Measurements from ENCODE around the gene CABLES1.
"Not testable (repeated sequence)": the region's sequence is repeated elsewhere in the genome, so short reads cannot be mapped to it uniquely, and the experiment has no call there.

Gene CABLES1

GRCh38 chr18:23272498-23273232 lies 137.4 kb downstream of the CABLES1 start:
- DNase-seq = no peak

DNA sequence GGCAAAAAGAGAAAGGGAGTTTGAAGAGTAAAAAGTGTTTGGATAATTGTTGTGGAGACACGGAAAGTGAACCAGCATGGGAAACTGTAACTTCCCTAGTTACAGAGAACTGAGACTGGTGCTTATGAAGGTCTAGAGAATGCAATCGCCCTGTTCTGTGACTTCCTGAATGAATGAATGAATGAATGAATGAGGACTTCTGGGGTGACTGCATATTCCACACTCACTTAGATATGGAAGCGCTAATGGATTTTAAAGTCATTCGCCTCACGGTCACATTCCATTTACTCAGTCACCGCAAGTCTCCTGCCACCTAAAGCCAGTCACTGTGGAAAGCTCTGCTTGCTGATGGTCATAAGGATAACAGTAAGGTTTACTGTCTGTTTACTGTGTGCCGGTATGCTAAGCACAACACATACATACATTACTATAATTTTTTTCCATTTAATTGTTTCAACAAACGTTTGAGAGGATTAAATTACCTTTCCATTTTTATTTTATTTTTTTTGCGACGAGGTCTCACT lies 138.2 kb downstream of the CABLES1 start:
- DNase-seq = no peak

DNA sequence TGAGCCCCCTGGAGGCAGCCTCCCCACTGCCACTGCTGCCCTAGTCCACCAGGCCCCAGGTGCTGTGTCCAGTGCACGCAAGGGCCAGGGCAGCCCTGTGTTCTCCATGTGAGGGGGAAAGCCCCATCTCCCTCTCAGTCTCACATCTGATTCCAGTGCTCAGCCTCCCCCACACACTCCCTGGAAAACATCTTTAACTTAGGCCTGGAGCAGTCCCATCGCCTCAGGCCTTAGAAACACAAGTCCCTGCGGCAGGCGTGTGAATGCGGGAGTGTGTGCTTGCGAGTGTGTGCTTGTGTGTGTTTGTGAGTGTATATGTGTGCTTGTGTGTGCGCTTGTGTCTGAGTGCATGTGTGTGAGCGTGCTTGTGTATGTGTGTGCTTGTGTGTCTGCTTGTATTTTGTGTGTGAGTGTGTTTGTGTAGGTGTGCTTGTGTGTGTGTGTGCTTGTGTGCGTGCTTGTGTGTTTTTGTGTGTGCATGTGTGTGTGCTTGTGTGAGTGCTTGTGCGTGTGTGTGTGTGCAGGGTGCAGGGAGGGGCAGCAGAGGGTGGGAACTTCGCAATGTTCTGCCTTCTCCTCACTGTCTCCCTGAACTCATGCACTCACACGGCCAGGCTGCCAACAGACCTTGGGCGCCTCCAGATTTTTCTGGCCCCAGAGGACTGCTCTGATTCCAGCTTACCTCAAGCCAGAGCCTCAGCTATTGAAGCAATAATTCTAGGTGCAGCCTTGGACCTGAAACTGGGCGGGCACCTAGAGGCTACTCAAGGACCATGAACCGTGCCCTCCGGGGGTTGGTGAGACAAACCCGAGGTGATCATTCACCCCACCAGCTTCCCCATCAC lies 139.6 kb downstream of the CABLES1 start:
- no peak for DNase-seq

DNA sequence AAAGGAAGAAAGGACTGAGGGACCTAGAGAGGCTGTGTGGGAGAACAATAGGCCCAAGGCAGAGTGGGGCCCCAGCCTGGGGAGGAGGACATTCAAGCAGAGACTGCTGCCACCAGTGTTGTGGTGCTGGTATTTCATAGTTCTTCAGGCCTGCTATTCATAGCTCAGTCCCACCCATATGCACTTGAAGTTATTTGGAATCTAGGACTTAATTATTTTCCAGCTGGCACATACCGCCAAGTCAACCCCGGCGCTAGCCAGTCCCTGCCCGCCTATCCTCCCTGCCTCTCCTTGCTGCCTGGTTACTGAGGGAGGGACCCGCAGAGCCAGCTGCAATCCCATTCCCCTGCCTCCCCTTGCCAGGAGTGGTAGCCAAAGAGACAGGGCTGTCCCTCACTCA lies 141.2 kb downstream of the CABLES1 start:
- no peak for DNase-seq

DNA sequence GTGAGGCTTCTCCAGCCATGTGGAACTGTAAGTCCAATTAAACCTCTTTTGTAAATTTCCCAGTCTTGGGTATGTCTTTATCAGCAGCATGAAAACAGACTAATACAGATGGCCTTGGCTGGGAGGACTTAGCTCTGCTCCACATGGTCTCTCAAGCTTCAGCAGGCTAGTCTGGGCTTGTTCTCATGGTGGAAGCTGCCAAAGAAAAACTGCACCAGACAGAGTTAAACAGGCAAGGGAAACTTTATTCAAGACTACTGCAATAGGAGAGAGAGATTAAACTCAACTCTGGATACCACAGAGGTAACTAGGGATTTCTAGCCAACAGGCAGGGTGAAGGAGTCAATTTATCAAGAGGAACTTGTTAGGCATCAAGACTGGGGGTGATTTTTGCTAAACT lies 142.1 kb downstream of the CABLES1 start:
- no peak for DNase-seq

DNA sequence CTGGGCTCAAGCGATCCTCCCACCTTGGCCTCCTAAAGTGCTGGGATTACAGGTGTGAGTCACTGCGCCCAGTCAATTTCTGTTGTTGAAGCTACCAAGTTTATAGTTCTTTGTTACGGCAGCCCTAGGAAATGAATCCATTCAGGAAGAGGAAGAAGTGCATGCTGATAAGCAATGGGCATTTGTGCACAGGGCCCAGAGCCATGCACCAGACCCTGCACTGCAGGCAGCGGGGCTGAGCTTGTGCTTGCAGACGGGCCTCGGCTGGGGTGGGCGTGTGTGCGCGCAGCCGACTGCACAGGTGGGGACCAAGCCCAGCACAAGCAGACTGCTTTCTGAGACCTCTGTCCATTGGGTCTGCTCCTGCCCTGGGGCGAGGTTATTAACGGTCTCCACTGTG lies 144.6 kb downstream of the CABLES1 start:
- DNase-seq = no peak

DNA sequence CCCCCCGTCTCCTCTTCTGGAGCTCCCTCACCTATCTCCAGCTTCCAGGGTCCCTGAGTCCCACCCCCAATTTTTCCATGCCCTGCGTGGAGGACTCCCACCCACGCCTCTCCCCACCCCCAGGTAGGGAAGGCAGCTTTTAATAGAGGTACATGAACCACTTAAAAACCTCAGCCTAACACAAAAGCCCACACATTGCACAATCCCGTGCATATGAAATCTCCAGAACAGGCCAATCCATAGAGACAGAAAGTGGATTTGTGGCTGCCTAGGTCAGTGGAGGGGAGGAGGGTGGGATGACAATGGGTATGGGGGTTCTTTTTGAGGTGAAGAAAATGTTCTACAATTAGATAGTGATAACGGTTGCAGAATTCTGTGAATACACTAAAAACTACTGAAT lies 145.6 kb downstream of the CABLES1 start:
- no peak for DNase-seq

DNA sequence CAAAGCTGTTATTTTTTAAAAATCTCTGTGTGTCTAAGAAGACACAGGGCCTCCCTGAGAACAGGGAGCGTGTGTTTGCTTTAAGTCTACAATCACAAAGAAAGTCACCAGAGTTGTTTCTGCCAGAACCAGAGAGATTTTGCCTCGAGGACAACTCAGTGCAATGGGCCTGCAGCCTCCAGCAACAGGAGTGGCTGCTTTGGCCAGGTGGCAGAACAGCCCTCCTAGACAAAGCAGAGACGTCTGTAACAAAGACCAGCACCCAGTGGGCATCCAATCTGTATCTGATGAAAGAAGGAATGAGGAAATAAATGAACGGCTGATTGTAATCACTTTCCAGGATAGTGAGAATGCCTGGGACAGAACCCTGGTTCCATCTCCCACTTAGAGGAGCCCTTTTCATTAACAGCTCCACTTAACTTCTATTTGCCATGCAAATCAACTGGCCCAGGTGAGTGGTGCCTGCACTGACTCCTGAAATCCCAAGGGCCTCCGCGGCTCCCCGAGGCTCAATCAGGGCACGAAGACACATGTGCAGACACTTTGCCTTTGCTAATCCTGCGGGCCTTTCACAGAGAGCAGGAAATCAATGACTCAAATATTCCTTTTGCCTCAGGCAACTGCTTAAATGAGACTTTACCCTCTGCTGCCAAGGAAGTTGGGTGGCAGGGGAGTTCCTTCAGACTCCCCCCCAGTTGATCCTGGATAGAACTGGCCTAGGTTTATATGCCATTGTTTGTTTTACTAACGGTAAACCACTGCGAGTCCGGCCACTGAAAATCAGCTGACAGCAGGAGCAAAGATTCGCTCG lies 146.5 kb downstream of the CABLES1 start:
- DNase-seq = no peak

DNA sequence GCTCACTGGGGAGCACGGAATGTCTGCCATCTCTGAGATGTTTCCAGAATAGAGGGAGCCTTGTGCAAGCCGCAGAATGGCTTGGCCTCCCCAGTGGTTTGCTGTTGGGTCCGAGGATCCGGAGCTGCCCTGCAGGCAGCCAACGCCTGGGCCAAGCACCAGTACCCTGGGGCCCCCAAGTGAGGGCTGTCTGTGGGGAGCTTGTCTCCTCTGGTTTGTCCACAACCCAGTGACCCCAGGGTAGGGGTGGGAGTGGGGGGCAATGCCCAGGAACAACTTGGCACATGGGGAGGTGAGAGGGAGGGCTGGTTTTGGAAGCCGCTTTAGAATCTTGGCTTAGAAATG lies 147.1 kb downstream of the CABLES1 start:
- DNase-seq = no peak

DNA sequence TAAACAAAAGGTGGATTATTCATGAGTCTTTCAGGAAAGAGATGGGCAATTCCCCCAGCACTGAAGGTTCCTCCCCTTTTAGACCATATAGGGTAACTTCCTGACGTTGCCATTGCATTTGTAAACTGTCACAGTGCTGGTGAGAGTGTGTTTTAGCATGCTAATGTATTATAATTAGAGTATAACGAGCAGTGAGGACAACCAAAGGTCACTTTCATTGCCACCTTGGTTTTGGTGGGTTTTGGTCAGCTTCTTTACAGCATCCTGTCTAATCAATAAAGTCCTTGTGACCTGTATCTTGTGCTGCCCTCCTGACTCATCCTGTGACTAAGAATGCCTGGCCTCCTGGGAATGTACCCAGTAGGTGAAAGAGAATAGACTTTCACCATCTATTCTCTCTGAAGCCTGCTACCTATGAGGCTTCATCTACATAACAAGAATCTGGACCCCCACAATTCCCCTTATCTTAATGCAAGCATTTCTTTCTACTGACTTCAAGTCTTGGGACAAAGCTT lies 148.7 kb downstream of the CABLES1 start:
- DNase-seq = no peak

- DNase-seq = no peak
These were observed 149.3 kb downstream of the CABLES1 start for GRCh38 chr18:23284629-23285028.

- DNase-seq = not testable (repeated sequence)
These were observed 150.3 kb downstream of the CABLES1 start for GRCh38 chr18:23285581-23285980.

GRCh38 chr18:23291456-23292205 lies 156.3 kb downstream of the CABLES1 start:
- no peak for DNase-seq

GRCh38 chr18:23300231-23300805 lies 165.0 kb downstream of the CABLES1 start:
- no peak for DNase-seq

GRCh38 chr18:23301972-23302371 lies 166.7 kb downstream of the CABLES1 start:
- no peak for DNase-seq

DNA sequence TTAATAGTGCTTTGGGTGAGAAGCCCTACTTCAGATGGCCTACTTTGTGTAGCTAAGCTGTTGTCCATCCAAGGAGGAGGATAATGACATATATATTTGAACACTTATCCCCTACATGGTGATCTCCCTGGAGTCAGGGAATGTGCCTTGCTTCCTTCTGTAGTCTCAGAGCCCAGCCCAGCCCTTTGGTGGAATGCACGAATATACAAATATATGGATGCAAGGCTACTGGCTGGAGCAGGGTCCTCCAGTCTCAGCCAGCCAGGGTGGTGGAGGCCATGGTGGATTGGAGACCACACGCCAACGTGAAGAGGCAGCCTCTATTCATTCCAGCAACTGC lies 167.2 kb downstream of the CABLES1 start:
- no peak for DNase-seq

- no peak for DNase-seq
These were observed 167.7 kb downstream of the CABLES1 start for GRCh38 chr18:23302851-23303527.

DNA sequence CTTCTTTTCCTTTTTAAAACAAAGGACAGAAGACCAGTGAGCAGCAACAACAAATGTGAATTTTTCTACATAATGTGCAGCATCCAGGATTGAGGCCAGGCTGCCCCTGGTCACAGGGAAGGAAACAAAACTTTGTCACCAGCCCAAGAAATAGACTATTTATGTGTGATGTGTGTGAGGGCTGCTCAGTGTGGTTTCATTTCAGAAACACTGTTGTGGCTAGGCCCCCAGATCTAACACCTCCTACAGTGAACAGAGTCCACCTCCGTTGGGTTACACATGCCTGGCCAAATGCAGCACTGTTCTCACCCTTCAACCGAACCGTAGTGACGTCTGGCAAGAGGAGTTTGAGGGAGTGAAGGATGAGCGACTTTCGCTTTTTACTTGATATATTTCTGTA lies 171.5 kb downstream of the CABLES1 start:
- DNase-seq = no peak

DNA sequence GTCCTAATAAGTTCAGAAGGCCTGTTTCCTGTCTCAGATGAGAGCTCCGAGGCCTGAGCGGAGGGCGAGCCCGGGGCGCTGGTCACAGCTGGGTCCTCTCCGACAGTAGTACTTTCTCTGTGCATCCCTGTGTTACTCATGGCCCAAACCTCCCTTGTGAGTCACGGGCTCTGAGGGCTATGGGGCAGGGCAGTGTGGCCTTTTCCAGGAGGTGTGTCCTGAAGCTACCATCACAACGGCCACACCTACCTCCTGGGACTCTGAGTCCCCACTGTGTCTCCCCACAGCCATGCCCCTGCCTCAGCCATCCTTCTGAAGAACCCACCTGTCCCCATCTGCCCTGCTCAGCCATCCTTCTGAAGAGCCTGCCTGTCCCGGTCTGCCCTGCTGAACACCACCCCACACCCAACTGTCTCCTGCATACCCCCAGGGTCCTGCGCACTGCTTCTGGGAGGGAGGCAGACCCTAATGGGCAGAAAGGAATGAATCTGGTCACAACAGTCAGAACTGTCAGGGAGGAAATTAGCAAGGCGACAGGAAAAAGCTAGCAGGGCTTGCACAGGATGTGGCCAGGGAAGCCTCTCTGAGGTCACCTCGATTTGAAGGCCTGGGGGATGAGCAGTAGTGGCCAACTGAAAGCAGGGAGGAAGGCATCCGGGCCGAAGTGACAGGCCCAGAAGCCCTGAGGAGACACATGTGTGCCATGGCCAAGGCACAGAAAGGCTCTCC lies 172.4 kb downstream of the CABLES1 start:
- DNase-seq = no peak

Data from GF-D8 (cell line).